ENCODE data around the gene ZFPM1.
"Not testable (repeated sequence)": the region's sequence is repeated elsewhere in the genome, so short reads cannot be mapped to it uniquely, and the experiment has no call there.

ZFPM1 gene

GRCh38 chr16:88453217-88453531 lies at the start of gene ZFPM1:
Gene ZFPM1 (plus strand): TSS chr16:88453280. CDS start chr16:88453639, 359 bp downstream.
- no peak for DNase-seq

GRCh38 chr16:88403794-88404581 lies 49.1 kb upstream of the ZFPM1 start:
- DNase-seq, result no peak

GRCh38 chr16:88404769-88405168 lies 48.3 kb upstream of the ZFPM1 start:
- no peak for DNase-seq

GRCh38 chr16:88405216-88406060 lies 47.6 kb upstream of the ZFPM1 start:
- DNase-seq, result no peak

GRCh38 chr16:88406096-88407041 lies 46.7 kb upstream of the ZFPM1 start:
- no peak for DNase-seq

- no peak for DNase-seq
These were observed 46.0 kb upstream of the ZFPM1 start for GRCh38 chr16:88407042-88407420.

- no peak for DNase-seq
These were observed 45.3 kb upstream of the ZFPM1 start for GRCh38 chr16:88407807-88408206.

GRCh38 chr16:88408561-88409142 lies 44.4 kb upstream of the ZFPM1 start:
- no peak for DNase-seq

GRCh38 chr16:88409296-88410065 lies 43.6 kb upstream of the ZFPM1 start:
- no peak for DNase-seq

GRCh38 chr16:88410297-88410968 lies 42.6 kb upstream of the ZFPM1 start:
- DNase-seq, result not testable (repeated sequence)

- no peak for DNase-seq
These were observed 41.0 kb upstream of the ZFPM1 start for GRCh38 chr16:88411951-88412576.

- DNase-seq, result no peak
These were observed 40.3 kb upstream of the ZFPM1 start for GRCh38 chr16:88412766-88413165.

- DNase-seq, result no peak
These were observed 39.8 kb upstream of the ZFPM1 start for GRCh38 chr16:88413231-88413630.

- no peak for DNase-seq
These were observed 39.4 kb upstream of the ZFPM1 start for GRCh38 chr16:88413631-88414030.

- no peak for DNase-seq
These were observed 38.3 kb upstream of the ZFPM1 start for GRCh38 chr16:88414521-88415380.

GRCh38 chr16:88415381-88415705 lies 37.7 kb upstream of the ZFPM1 start:
- no peak for DNase-seq

- peak in 2 of 3 experiments; percentile 68 to 80 for DNase-seq
These were observed 37.3 kb upstream of the ZFPM1 start for GRCh38 chr16:88415713-88416323.

GRCh38 chr16:88416686-88417085 lies 36.4 kb upstream of the ZFPM1 start:
- DNase-seq, result no peak

GRCh38 chr16:88417684-88418476 lies 35.2 kb upstream of the ZFPM1 start:
- no peak for DNase-seq

Data from NCI-H1417 (cell line).